ENCODE data around the gene TCF3.

GRCh38 chr19:1632462-1633268 is 19.8 kb downstream of the TCF3 start:
- no peak for TF ChIP-seq GATA2 (IDR thresholded peaks at IDR 0.05; ENCODE audit: low read depth, low read length)
- TF ChIP-seq GATA3 (IDR thresholded peaks at IDR 0.05; ENCODE audit: low read depth, low read length): no peak

All from SH-SY5Y (cell line).